Neural cell (in vitro differentiated cells): ENCODE measurements around the gene TMEM254. TPM values are rescaled to one million over a fixed set of nuclear protein-coding genes. Genes with fewer than 3 reads are reported as not detected.
"Not testable (repeated sequence)": the region's sequence is repeated elsewhere in the genome, so short reads cannot be mapped to it uniquely, and the experiment has no call there.

Experiments used
- H2AFZ ChIP-seq: fragments of 200-600, 300-800 bp; sonication (generic), shearing (Covaris generic); 2 replicates; pipeline ENCODE4 v1.6.0; 2014; ENCODE audit warnings: low read depth, mild to moderate bottlenecking, antibody characterized with exemption, low read length, moderate library complexity
- H3F3A ChIP-seq: fragments of 200-600 bp; shearing (Covaris generic); 2 replicates; pipeline ENCODE4 v1.6.1; 2016; ENCODE audit warnings: mild to moderate bottlenecking, moderate library complexity, mixed read lengths, antibody characterized with exemption, low read length; ENCODE audit not compliant: insufficient read depth, poor library complexity, severe bottlenecking
- H3K27ac ChIP-seq: fragments of 200-600, 300-800 bp; sonication (generic), shearing (Covaris generic); 2 replicates; pipeline ENCODE4 v1.5.1; 2014; ENCODE audit warnings: mild to moderate bottlenecking, low read length, moderate library complexity
- H3K27me3 ChIP-seq: fragments of 300-800, 200-600 bp; sonication (generic), shearing (Covaris generic); 2 replicates; pipeline ENCODE4 v1.6.0; 2014; ENCODE audit warnings: mild to moderate bottlenecking, low read depth, low read length, moderate library complexity; ENCODE audit not compliant: insufficient read depth
- H3K36me3 ChIP-seq: fragments of 300-800, 200-600 bp; sonication (generic), shearing (Covaris generic); 2 replicates; pipeline ENCODE4 v1.5.1; 2014; ENCODE audit warnings: mild to moderate bottlenecking, antibody characterized with exemption, low read length, moderate library complexity; ENCODE audit not compliant: insufficient read depth
- H3K4me2 ChIP-seq: fragments of 300-800, 200-600 bp; sonication (generic), shearing (Covaris generic); 2 replicates; pipeline ENCODE4 v1.6.0; 2014; ENCODE audit warnings: mild to moderate bottlenecking, low read length
- H3K4me3 ChIP-seq: fragments of 300-800, 200-600 bp; sonication (generic), shearing (Covaris generic); 2 replicates; pipeline ENCODE4 v1.5.1; 2014; ENCODE audit warnings: mild to moderate bottlenecking, low read length, moderate library complexity
- H3K79me2 ChIP-seq: fragments of 200-600 bp; shearing (Covaris generic); replicated peaks from 2 replicates; pipeline ENCODE4 v1.6.0; 2014; ENCODE audit warnings: mild to moderate bottlenecking, low read length, moderate library complexity; ENCODE audit not compliant: insufficient read depth
- H3K9ac ChIP-seq: fragments of 300-800, 200-600 bp; sonication (generic), shearing (Covaris generic); 2 replicates; pipeline ENCODE4 v1.6.1; 2016; ENCODE audit warnings: mild to moderate bottlenecking, low read length, mixed read lengths
- H3K9me2 ChIP-seq: fragments of 200-600 bp; shearing (Covaris generic); 2 replicates; pipeline ENCODE4 v1.6.1; 2016; ENCODE audit warnings: mild to moderate bottlenecking, low read length, mixed read lengths; ENCODE audit not compliant: insufficient read depth
- H3K9me3 ChIP-seq: fragments of 200-600, 300-800 bp; sonication (generic), shearing (Covaris generic); 2 replicates; pipeline ENCODE4 v1.6.1; 2016; ENCODE audit warnings: mild to moderate bottlenecking, mixed run types, low read length, moderate library complexity, mixed read lengths
- H4K20me1 ChIP-seq: fragments of 200-600 bp; shearing (Covaris generic); 2 replicates; pipeline ENCODE4 v1.6.1; 2016; ENCODE audit warnings: mild to moderate bottlenecking, mixed run types; ENCODE audit not compliant: insufficient read depth
- EP300 ChIP-seq: fragments of 450-650 bp; conservative IDR thresholded peaks from 2 replicates; pipeline ENCODE4 v1.6.1; 2014; ENCODE audit warnings: antibody characterized with exemption, mild to moderate bottlenecking, moderate library complexity; ENCODE audit not compliant: poor library complexity, severe bottlenecking
- EZH2 ChIP-seq: fragments of 200-600, 300-800 bp; shearing (Covaris generic), sonication (generic); IDR thresholded peaks from 2 replicates; pipeline ENCODE4 v1.6.1; 2014; ENCODE audit warnings: antibody characterized with exemption, low read length, borderline replicate concordance, mild to moderate bottlenecking; ENCODE audit not compliant: insufficient read depth, poor library complexity, severe bottlenecking
- MXI1 ChIP-seq: fragments of 450-650 bp; conservative IDR thresholded peaks from 2 replicates; pipeline ENCODE4 v1.6.1; 2014; ENCODE audit warnings: antibody characterized with exemption, mild to moderate bottlenecking; ENCODE audit not compliant: poor library complexity, severe bottlenecking
- POLR2AphosphoS5 ChIP-seq: IDR thresholded peaks from 2 replicates; pipeline ENCODE4 v1.6.1; 2012
- RAD21 ChIP-seq: fragments of 450-650 bp; conservative IDR thresholded peaks from 2 replicates; pipeline ENCODE4 v1.6.1; 2014; ENCODE audit warnings: antibody characterized with exemption, mild to moderate bottlenecking, moderate library complexity
- SMC3 ChIP-seq: fragments of 450-650 bp; conservative IDR thresholded peaks from 2 replicates; pipeline ENCODE4 v1.6.1; 2014; ENCODE audit warnings: antibody characterized with exemption, mild to moderate bottlenecking, moderate library complexity; ENCODE audit not compliant: poor library complexity
- TAF1 ChIP-seq: IDR thresholded peaks from 2 replicates; pipeline ENCODE4 v1.6.1; 2012; ENCODE audit warnings: low read depth
- polyA plus RNA-seq: library from polyadenylated mRNA; depleted of rRNA; stranded (reverse); fragments of >200 nt; gene quantifications from 2 replicates; pipeline ENCODE4 v1.2.3, GENCODE V29; 2014
- TF ChIP-seq, protein P1 (sequence below): IDR thresholded peaks from 2 replicates; pipeline ENCODE4 v1.6.1; 2012; ENCODE audit warnings: borderline replicate concordance
- TF ChIP-seq, protein P2 (sequence below): fragments of 450-650 bp; IDR thresholded peaks from 2 replicates; pipeline ENCODE4 v1.5.1; 2014; ENCODE audit warnings: antibody characterized with exemption, mild to moderate bottlenecking, moderate library complexity; ENCODE audit not compliant: poor library complexity, severe bottlenecking

Gene TMEM254
- polyA plus RNA-seq, 1 donor from 2014 or later = 24.3 TPM

DNA sequence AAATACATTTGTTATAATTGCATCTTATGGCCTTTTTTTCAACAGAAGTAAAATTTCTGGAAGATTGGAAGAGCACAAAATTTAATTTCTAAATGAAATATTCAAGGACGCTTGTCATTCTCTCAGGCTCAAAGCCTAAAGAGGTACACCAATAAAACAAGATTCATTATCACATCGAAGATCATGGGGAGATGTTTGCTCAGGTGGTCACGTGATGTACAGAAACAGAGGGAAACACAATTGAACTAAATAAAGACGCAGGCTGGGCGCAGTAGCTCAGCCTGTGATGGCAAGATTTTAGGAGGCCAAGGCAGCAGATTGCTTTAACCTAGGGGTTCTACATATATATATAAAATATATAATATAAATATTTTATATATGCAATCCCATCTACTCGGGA is 37.3 kb upstream of the TMEM254 start:
- H3F3A ChIP-seq = no peaks in the 10 kb centered on the region
- no peaks in the 10 kb centered on the region for H3K36me3 ChIP-seq
- no peak overlapping the region for H3K4me2 ChIP-seq
- H2AFZ ChIP-seq = no peak overlapping the region
- no peaks in the 10 kb centered on the region for H3K9me2 ChIP-seq
- no peaks in the 10 kb centered on the region for H3K9me3 ChIP-seq
- no peaks in the 10 kb centered on the region for H3K79me2 ChIP-seq
- H3K27me3 ChIP-seq = no peaks in the 10 kb centered on the region
- no peak overlapping the region for H3K4me3 ChIP-seq
- no peak overlapping the region for H3K9ac ChIP-seq
- H4K20me1 ChIP-seq = no peaks in the 10 kb centered on the region
- no peak overlapping the region for H3K27ac ChIP-seq
- TF ChIP-seq EP300 = no peak
- TF ChIP-seq POLR2AphosphoS5 = no peak
- TF ChIP-seq, protein P1, sequence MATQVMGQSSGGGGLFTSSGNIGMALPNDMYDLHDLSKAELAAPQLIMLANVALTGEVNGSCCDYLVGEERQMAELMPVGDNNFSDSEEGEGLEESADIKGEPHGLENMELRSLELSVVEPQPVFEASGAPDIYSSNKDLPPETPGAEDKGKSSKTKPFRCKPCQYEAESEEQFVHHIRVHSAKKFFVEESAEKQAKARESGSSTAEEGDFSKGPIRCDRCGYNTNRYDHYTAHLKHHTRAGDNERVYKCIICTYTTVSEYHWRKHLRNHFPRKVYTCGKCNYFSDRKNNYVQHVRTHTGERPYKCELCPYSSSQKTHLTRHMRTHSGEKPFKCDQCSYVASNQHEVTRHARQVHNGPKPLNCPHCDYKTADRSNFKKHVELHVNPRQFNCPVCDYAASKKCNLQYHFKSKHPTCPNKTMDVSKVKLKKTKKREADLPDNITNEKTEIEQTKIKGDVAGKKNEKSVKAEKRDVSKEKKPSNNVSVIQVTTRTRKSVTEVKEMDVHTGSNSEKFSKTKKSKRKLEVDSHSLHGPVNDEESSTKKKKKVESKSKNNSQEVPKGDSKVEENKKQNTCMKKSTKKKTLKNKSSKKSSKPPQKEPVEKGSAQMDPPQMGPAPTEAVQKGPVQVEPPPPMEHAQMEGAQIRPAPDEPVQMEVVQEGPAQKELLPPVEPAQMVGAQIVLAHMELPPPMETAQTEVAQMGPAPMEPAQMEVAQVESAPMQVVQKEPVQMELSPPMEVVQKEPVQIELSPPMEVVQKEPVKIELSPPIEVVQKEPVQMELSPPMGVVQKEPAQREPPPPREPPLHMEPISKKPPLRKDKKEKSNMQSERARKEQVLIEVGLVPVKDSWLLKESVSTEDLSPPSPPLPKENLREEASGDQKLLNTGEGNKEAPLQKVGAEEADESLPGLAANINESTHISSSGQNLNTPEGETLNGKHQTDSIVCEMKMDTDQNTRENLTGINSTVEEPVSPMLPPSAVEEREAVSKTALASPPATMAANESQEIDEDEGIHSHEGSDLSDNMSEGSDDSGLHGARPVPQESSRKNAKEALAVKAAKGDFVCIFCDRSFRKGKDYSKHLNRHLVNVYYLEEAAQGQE = no peak
- no peak for TF ChIP-seq MXI1
- TF ChIP-seq TAF1 = no peak
- no peak for TF ChIP-seq EZH2
- TF ChIP-seq, protein P2, sequence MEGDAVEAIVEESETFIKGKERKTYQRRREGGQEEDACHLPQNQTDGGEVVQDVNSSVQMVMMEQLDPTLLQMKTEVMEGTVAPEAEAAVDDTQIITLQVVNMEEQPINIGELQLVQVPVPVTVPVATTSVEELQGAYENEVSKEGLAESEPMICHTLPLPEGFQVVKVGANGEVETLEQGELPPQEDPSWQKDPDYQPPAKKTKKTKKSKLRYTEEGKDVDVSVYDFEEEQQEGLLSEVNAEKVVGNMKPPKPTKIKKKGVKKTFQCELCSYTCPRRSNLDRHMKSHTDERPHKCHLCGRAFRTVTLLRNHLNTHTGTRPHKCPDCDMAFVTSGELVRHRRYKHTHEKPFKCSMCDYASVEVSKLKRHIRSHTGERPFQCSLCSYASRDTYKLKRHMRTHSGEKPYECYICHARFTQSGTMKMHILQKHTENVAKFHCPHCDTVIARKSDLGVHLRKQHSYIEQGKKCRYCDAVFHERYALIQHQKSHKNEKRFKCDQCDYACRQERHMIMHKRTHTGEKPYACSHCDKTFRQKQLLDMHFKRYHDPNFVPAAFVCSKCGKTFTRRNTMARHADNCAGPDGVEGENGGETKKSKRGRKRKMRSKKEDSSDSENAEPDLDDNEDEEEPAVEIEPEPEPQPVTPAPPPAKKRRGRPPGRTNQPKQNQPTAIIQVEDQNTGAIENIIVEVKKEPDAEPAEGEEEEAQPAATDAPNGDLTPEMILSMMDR = no peak
- no peak for TF ChIP-seq RAD21
- TF ChIP-seq SMC3 = no peak

DNA sequence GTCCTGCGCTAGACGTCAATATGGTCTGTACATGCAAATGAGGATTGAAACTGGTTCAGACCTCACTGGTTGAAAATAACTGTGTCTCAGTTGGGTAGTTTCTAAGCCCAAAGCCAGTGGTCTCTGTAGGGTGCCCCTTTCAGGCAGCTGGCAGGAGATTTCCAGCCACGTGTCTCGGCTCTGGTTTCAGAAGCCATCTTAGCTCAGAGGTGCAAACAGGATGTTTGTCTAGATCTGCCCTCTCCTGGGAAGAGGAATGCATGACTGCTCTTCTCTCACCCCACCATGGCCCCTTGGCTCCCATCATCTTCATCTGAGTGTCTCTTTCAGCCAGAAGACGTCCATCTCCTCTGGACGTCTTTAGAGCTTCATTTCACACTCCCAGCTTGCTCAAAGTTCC is 33.5 kb upstream of the TMEM254 start:
- H4K20me1 ChIP-seq, H2AFZ ChIP-seq: not testable (repeated sequence)

More for the DNA sequence above, 33.5 kb upstream of the TMEM254 start:
- H3K36me3 ChIP-seq, H3K9ac ChIP-seq, H3K79me2 ChIP-seq, H3K27ac ChIP-seq, H3K4me3 ChIP-seq, H3K4me2 ChIP-seq, H3F3A ChIP-seq, H3K27me3 ChIP-seq, H3K9me2 ChIP-seq, H3K9me3 ChIP-seq: not testable (repeated sequence)
